Sigmoid colon (tissue), 4 donors: Measurements from ENCODE around the gene TMED10.

Experiments
- EP300 ChIP-seq, 4 donors: sonication (generic); formaldehyde crosslinking; IDR thresholded peaks; one replicate each; pipeline ENCODE4 v1.6.1; 2017; ENCODE audit warnings: antibody characterized with exemption in 4 of 4
- POLR2A ChIP-seq, 2 donors: fragments of 450-650 bp; IDR thresholded peaks; one replicate each; pipeline ENCODE4 v1.6.1; 2016; ENCODE audit warnings: antibody characterized with exemption in 2 of 2, mild to moderate bottlenecking in 2 of 2, moderate library complexity in 2 of 2

- TF ChIP-seq EP300 (IDR thresholded peaks at IDR 0.05) (no peak), POLR2A (IDR thresholded peaks at IDR 0.05) (no peak)
These were observed 52.4 kb downstream of the TMED10 start for GRCh38 chr14:75123991-75124390.
